Measurements from ENCODE around the gene COL8A2. TPM values are rescaled to one million over a fixed set of nuclear protein-coding genes. Genes with fewer than 3 reads are reported as not detected.

The COL8A2 gene
- total and polyA plus RNA-seq, 3 donors from 2014 or later: 1.3 to 4.2 (median 2.0) TPM

- 96 to 100% methylated on average over 1 of the region's 1 CpG for WGBS, 2 donors
- Histone ChIP-seq H3K4me3 (no peak overlapping the region), H3K36me3 (ENCODE audit: low read depth, missing control alignments) (no peaks in the 10 kb centered on the region), H3K27ac (no peak overlapping the region), H3K4me1 (peaks cover 25% of the 10 kb centered on the region), H3K27me3 (no peaks in the 10 kb centered on the region), H3K9me3 (no peaks in the 10 kb centered on the region)
- intact Hi-C loops (cut with DNase I; ENCODE audit: low total_unique reads): no loop called here
- DNase-seq: no peak
- TF ChIP-seq POLR2A (IDR thresholded peaks at IDR 0.05): no peak
- no peak for TF ChIP-seq CTCF (IDR thresholded peaks at IDR 0.05)
These were observed 40.1 kb upstream of the COL8A2 start for GRCh38 chr1:36165145-36165544.

GRCh38 chr1:36164361-36164760, 39.3 kb upstream of the COL8A2 start:
- Histone ChIP-seq H3K27ac (no peak overlapping the region), H3K27me3 (no peaks in the 10 kb centered on the region), H3K4me1 (peaks cover 33% of the 10 kb centered on the region), H3K4me3 (no peak overlapping the region), H3K36me3 (ENCODE audit: low read depth, missing control alignments) (no peaks in the 10 kb centered on the region), H3K9me3 (no peaks in the 10 kb centered on the region)
- intact Hi-C loops (cut with DNase I; ENCODE audit: low total_unique reads): no loop called here
- 86 to 100% methylated on average over 2 of the region's 2 CpGs for WGBS, 2 donors
- no peak for TF ChIP-seq POLR2A (IDR thresholded peaks at IDR 0.05)
- TF ChIP-seq CTCF (IDR thresholded peaks at IDR 0.05): no peak
- no peak for DNase-seq

GRCh38 chr1:36163426-36163825, 38.4 kb upstream of the COL8A2 start:
- peak overlapping the region in 1 of 2 donors; percentile 39 for H3K27ac ChIP-seq
- no peak overlapping the region for H3K4me3 ChIP-seq
- no peak for TF ChIP-seq POLR2A (IDR thresholded peaks at IDR 0.05)
- no peak for TF ChIP-seq CTCF (IDR thresholded peaks at IDR 0.05)
- peaks cover 36% of the 10 kb centered on the region for H3K4me1 ChIP-seq
- DNase-seq: no peak
- H3K27me3 ChIP-seq: no peaks in the 10 kb centered on the region
- intact Hi-C loops (cut with DNase I; ENCODE audit: low total_unique reads): no loop called here
- H3K36me3 ChIP-seq (ENCODE audit: low read depth, missing control alignments): no peaks in the 10 kb centered on the region
- no peaks in the 10 kb centered on the region for H3K9me3 ChIP-seq

GRCh38 chr1:36162680-36163239, 37.7 kb upstream of the COL8A2 start:
- Histone ChIP-seq H3K4me1 (peaks cover 42% of the 10 kb centered on the region), H3K4me3 (no peak overlapping the region), H3K27ac (peak overlapping the region in 1 of 2 donors; percentile 39)

More at GRCh38 chr1:36162680-36163239, 37.7 kb upstream of the COL8A2 start:
- TF ChIP-seq CTCF (IDR thresholded peaks at IDR 0.05) (no peak), POLR2A (IDR thresholded peaks at IDR 0.05) (no peak)
- WGBS, 2 donors: 65 to 78% methylated on average over 1 of the region's 1 CpG
- no peaks in the 10 kb centered on the region for H3K27me3 ChIP-seq
- H3K36me3 ChIP-seq (ENCODE audit: low read depth, missing control alignments): no peaks in the 10 kb centered on the region
- intact Hi-C loops (cut with DNase I; ENCODE audit: low total_unique reads): no loop called here
- no peak for DNase-seq
- H3K9me3 ChIP-seq: no peaks in the 10 kb centered on the region

Data from testis (tissue), 3 donors.